ENCODE data around the gene DNAH17.
A peak's percentile ranks its signal among the peaks of the same experiment; 100 is the strongest.

DNAH17 gene

DNA sequence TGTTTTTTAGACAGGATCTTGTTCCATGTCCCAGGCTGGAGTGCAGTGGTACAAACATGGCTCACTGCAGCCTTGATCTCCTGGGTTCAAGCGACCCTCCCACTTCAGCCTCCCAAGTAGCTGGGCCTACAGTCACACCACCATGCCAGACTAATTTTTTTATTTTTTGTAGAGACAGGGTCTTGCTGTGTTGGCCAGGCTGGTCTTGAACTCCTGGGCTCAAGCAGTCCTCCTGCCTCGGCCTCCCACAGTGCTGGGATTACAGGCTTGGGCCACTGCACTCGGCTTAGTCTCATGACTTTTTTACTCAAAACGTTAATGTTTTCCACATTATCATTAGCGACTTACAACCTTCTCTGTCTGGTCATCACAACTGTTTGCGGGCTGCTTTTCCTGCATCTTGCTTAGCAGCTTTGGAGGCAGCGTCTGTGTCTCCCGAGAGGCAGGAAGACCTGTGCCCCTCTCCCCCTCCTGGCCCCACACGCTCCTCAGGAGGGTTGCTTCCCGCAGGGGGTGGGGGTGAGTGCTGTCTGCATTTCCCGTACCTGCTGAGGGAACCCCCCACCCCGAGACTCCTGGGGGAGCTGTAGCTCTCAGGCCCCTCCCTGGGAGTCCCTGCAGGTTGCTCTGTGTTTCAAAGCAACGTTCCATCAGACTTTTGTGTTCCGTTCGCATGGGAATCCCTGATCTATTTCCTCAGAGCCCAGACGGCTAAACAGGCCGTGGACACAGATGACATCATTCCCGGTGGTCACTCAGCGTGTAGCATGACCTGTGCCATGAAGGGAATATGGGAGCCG, 146.1 kb downstream of the DNAH17 start:
- Histone ChIP-seq H3K27ac (ENCODE audit: low read length, poor library complexity, severe bottlenecking) (peak overlapping the region; percentile 54), H3K36me3 (ENCODE audit: control insufficient read depth in 1 of 2, insufficient read depth in 2 of 2, low read depth in 1 of 2, low read length in 2 of 2) (peaks cover 32 to 38% of the 10 kb centered on the region in 2 experiments), H2BK5ac (ENCODE audit: low read depth, low read length, poor library complexity, severe bottlenecking) (no peak overlapping the region), H3K4me3 (ENCODE audit: insufficient read depth in 1 of 2, low read depth in 1 of 2, low read length in 2 of 2) (no peak overlapping the region), H3K27me3 (ENCODE audit: control insufficient read depth in 1 of 2, insufficient read depth in 1 of 2, low read length in 2 of 2) (peaks cover 0 to 30% of the 10 kb centered on the region in 2 experiments), H2BK120ac (ENCODE audit: low read depth, low read length) (no peak overlapping the region), H3K9me3 (ENCODE audit: control insufficient read depth, low read length) (no peaks in the 10 kb centered on the region), H2AK5ac (ENCODE audit: low read length, severe bottlenecking) (no peak overlapping the region), H2BK15ac (ENCODE audit: low read depth, poor library complexity, severe bottlenecking) (no peak overlapping the region), H3K14ac (ENCODE audit: low read length in 2 of 2) (no peak overlapping the region), H3K18ac (ENCODE audit: low read depth in 1 of 2, low read length in 2 of 2) (no peak overlapping the region), H3K9ac (ENCODE audit: low read length) (no peak overlapping the region), H2BK12ac (ENCODE audit: low read length in 2 of 2) (no peak overlapping the region), H2AFZ (ENCODE audit: low read depth, low read length) (no peak overlapping the region), H4K8ac (ENCODE audit: low read length) (no peak overlapping the region), H3K79me1 (replicated peaks; ENCODE audit: low read length, poor library complexity, severe bottlenecking) (peaks cover 11% of the 10 kb centered on the region), H3K23ac (ENCODE audit: low read length in 2 of 2) (no peak overlapping the region), H4K91ac (ENCODE audit: low read length) (no peak overlapping the region), H3K4me2 (ENCODE audit: low read length, poor library complexity, severe bottlenecking) (peak overlapping the region; percentile 29), H3K4me1 (ENCODE audit: control insufficient read depth, insufficient read depth, low read depth, low read length) (peaks cover 56% of the 10 kb centered on the region), H3K4ac (ENCODE audit: low read depth in 1 of 2, low read length in 2 of 2) (no peak overlapping the region)
- no peak for DNase-seq
- WGBS: 76% methylated on average over 20 of the region's 20 CpGs

DNA sequence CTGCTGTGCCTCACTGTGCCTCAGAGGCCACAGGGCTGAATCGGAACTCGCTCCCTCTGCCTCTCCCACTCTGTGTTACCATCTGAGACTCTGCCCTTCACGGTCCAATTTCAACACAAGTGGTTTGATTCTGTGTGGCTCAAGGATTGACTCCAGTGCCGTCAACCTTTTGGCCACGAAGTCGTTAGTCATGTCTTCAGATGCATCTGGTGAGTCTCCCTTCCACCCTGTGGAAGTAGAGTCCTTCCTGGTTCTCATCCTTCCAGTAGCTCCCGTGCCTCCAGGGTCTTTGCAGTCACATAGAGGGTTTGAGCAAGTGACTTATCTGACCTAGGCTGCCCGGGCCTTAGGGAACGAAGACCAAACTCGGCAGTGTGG, 147.6 kb downstream of the DNAH17 start:
- Histone ChIP-seq H2BK12ac (ENCODE audit: low read length in 2 of 2) (peak overlapping the region in 1 of 2 experiments; percentile 22), H3K14ac (ENCODE audit: low read length in 2 of 2) (no peak overlapping the region), H4K8ac (ENCODE audit: low read length) (no peak overlapping the region), H3K4me2 (ENCODE audit: low read length, poor library complexity, severe bottlenecking) (no peak overlapping the region), H2BK5ac (ENCODE audit: low read depth, low read length, poor library complexity, severe bottlenecking) (no peak overlapping the region), H2AFZ (ENCODE audit: low read depth, low read length) (no peak overlapping the region), H3K23ac (ENCODE audit: low read length in 2 of 2) (no peak overlapping the region), H3K27me3 (ENCODE audit: control insufficient read depth in 1 of 2, insufficient read depth in 1 of 2, low read length in 2 of 2) (peaks cover 0 to 17% of the 10 kb centered on the region in 2 experiments), H3K79me1 (replicated peaks; ENCODE audit: low read length, poor library complexity, severe bottlenecking) (peaks cover 17% of the 10 kb centered on the region), H4K91ac (ENCODE audit: low read length) (no peak overlapping the region), H3K36me3 (ENCODE audit: control insufficient read depth in 1 of 2, insufficient read depth in 2 of 2, low read depth in 1 of 2, low read length in 2 of 2) (peaks cover 46 to 53% of the 10 kb centered on the region in 2 experiments), H2BK15ac (ENCODE audit: low read depth, poor library complexity, severe bottlenecking) (no peak overlapping the region), H3K27ac (ENCODE audit: low read length, poor library complexity, severe bottlenecking) (no peak overlapping the region), H3K18ac (ENCODE audit: low read depth in 1 of 2, low read length in 2 of 2) (no peak overlapping the region), H3K4me3 (ENCODE audit: insufficient read depth in 1 of 2, low read depth in 1 of 2, low read length in 2 of 2) (no peak overlapping the region), H2AK5ac (ENCODE audit: low read length, severe bottlenecking) (no peak overlapping the region), H3K4me1 (ENCODE audit: control insufficient read depth, insufficient read depth, low read depth, low read length) (peaks cover 55% of the 10 kb centered on the region), H3K9ac (ENCODE audit: low read length) (no peak overlapping the region), H2BK120ac (ENCODE audit: low read depth, low read length) (no peak overlapping the region), H3K4ac (ENCODE audit: low read depth in 1 of 2, low read length in 2 of 2) (no peak overlapping the region), H3K9me3 (ENCODE audit: control insufficient read depth, low read length) (no peaks in the 10 kb centered on the region)
- no peak for DNase-seq
- WGBS: 81% methylated on average over 10 of the region's 10 CpGs

DNA sequence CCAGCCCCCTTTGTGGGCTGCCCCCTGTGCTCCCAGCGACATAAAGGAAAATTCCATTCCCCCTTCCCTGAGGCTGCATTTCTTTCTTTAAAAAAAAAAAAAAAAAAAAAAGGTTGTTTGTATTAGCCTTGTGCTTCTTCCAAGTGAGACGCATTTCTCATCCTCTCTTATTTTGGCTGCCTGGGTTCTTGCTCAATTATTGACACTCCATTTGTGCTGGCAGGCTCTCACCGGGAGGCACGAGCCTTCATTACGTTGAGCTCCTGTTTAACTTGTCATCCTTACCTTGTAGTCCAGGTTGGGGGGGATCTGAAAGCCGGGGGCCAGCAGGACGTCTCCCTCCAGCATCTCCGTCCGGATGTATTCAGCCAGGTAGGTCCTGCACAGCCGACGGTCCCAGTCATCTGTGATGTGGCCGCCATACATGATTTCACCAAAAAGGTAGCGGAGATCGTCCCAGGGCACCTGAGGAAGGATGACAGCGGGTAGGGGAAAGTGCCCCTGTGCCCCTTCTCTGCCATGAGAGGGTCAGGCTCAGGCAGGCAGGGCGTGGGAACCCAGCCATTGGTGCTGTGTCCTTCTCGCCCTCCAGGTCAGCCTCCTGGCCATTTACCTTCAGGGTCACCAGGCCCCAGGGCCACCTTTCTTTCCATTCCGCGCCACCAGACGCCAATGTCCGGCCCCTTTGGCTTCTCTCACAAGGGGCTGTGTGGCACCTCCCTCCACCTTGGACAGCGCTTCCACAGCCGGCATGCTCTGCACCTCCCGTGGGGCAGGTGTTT, 148.2 kb downstream of the DNAH17 start:
- Histone ChIP-seq H3K18ac (ENCODE audit: low read depth in 1 of 2, low read length in 2 of 2) (no peak overlapping the region), H3K36me3 (ENCODE audit: control insufficient read depth in 1 of 2, insufficient read depth in 2 of 2, low read depth in 1 of 2, low read length in 2 of 2) (peaks cover 52 to 57% of the 10 kb centered on the region in 2 experiments), H3K14ac (ENCODE audit: low read length in 2 of 2) (no peak overlapping the region), H2BK120ac (ENCODE audit: low read depth, low read length) (no peak overlapping the region), H3K9ac (ENCODE audit: low read length) (no peak overlapping the region), H2BK12ac (ENCODE audit: low read length in 2 of 2) (peak overlapping the region in 1 of 2 experiments; percentile 22), H3K27me3 (ENCODE audit: control insufficient read depth in 1 of 2, insufficient read depth in 1 of 2, low read length in 2 of 2) (peaks cover 0 to 11% of the 10 kb centered on the region in 2 experiments), H3K4me1 (ENCODE audit: control insufficient read depth, insufficient read depth, low read depth, low read length) (peaks cover 57% of the 10 kb centered on the region), H3K4ac (ENCODE audit: low read depth in 1 of 2, low read length in 2 of 2) (no peak overlapping the region), H3K23ac (ENCODE audit: low read length in 2 of 2) (no peak overlapping the region), H3K4me2 (ENCODE audit: low read length, poor library complexity, severe bottlenecking) (no peak overlapping the region), H3K4me3 (ENCODE audit: insufficient read depth in 1 of 2, low read depth in 1 of 2, low read length in 2 of 2) (no peak overlapping the region), H3K9me3 (ENCODE audit: control insufficient read depth, low read length) (no peaks in the 10 kb centered on the region), H2BK15ac (ENCODE audit: low read depth, poor library complexity, severe bottlenecking) (no peak overlapping the region), H2AK5ac (ENCODE audit: low read length, severe bottlenecking) (no peak overlapping the region), H3K79me1 (replicated peaks; ENCODE audit: low read length, poor library complexity, severe bottlenecking) (peaks cover 20% of the 10 kb centered on the region), H4K91ac (ENCODE audit: low read length) (no peak overlapping the region), H2AFZ (ENCODE audit: low read depth, low read length) (no peak overlapping the region), H3K27ac (ENCODE audit: low read length, poor library complexity, severe bottlenecking) (no peak overlapping the region), H4K8ac (ENCODE audit: low read length) (no peak overlapping the region), H2BK5ac (ENCODE audit: low read depth, low read length, poor library complexity, severe bottlenecking) (no peak overlapping the region)
- 92% methylated on average over 23 of the region's 24 CpGs for WGBS
- DNase-seq: no peak

DNA sequence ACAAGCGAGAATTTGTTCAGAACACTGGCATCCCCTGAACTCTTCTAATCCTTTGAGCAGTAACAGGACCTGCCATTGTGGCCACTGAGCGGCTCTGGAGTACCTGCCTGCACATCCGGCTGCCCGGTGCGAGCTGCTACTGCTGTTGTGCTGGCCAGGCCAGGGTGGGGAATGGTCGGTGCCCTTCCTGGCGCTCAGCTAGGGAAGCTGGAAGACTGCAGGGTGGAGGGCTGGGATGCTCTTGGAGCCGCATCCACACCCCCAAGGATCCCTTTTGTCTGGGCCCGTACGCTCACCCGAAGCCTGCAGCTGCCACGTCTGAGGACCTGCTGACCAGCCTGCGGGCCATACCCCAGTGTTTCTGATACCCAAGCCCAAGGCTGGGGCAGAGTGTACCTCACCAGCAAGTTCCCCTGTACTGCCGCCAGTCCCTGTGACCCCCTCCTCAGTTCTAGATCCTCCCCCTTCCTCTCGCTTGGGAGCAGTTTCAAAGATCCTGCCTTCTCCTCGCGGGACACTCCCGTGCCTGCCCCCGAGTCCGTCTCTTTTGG, 149.1 kb downstream of the DNAH17 start:
- Histone ChIP-seq H3K14ac (ENCODE audit: low read length in 2 of 2) (no peak overlapping the region), H2AFZ (ENCODE audit: low read depth, low read length) (no peak overlapping the region), H3K9me3 (ENCODE audit: control insufficient read depth, low read length) (no peaks in the 10 kb centered on the region), H3K4me2 (ENCODE audit: low read length, poor library complexity, severe bottlenecking) (no peak overlapping the region), H3K4ac (ENCODE audit: low read depth in 1 of 2, low read length in 2 of 2) (no peak overlapping the region), H3K27ac (ENCODE audit: low read length, poor library complexity, severe bottlenecking) (no peak overlapping the region), H4K91ac (ENCODE audit: low read length) (no peak overlapping the region), H2BK5ac (ENCODE audit: low read depth, low read length, poor library complexity, severe bottlenecking) (peak overlapping the region; percentile 22), H3K9ac (ENCODE audit: low read length) (no peak overlapping the region), H2BK15ac (ENCODE audit: low read depth, poor library complexity, severe bottlenecking) (no peak overlapping the region), H3K36me3 (ENCODE audit: control insufficient read depth in 1 of 2, insufficient read depth in 2 of 2, low read depth in 1 of 2, low read length in 2 of 2) (peaks cover 61 to 66% of the 10 kb centered on the region in 2 experiments), H2BK120ac (ENCODE audit: low read depth, low read length) (no peak overlapping the region), H4K8ac (ENCODE audit: low read length) (no peak overlapping the region), H3K4me3 (ENCODE audit: insufficient read depth in 1 of 2, low read depth in 1 of 2, low read length in 2 of 2) (no peak overlapping the region), H3K27me3 (ENCODE audit: control insufficient read depth in 1 of 2, insufficient read depth in 1 of 2, low read length in 2 of 2) (peaks cover 0 to 2% of the 10 kb centered on the region in 2 experiments), H3K4me1 (ENCODE audit: control insufficient read depth, insufficient read depth, low read depth, low read length) (peaks cover 57% of the 10 kb centered on the region), H3K79me1 (replicated peaks; ENCODE audit: low read length, poor library complexity, severe bottlenecking) (peaks cover 27% of the 10 kb centered on the region), H3K23ac (ENCODE audit: low read length in 2 of 2) (peak overlapping the region in 1 of 2 experiments; percentile 74), H3K18ac (ENCODE audit: low read depth in 1 of 2, low read length in 2 of 2) (no peak overlapping the region), H2AK5ac (ENCODE audit: low read length, severe bottlenecking) (peak overlapping the region; percentile 38), H2BK12ac (ENCODE audit: low read length in 2 of 2) (peak overlapping the region in 1 of 2 experiments; percentile 34)
- no peak for DNase-seq
- WGBS: 95% methylated on average over 20 of the region's 20 CpGs
